OCI-LY7 (cell line): ENCODE results near the gene FERMT3. TPM values are rescaled to one million over a fixed set of nuclear protein-coding genes. Genes with fewer than 3 reads are reported as not detected.

Experiments
- BruUV-seq: library from RNA; stranded (reverse); fragments of 400-500 nt; replicated peaks from 2 replicates; lab custom pipeline; 2021; lab: Mats Ljungman, UMichigan
- CTCF ChIA-PET: fragments of 300-600 bp; sonication (Branson Sonifier 250); formaldehyde crosslinking; loops from one replicate; lab custom pipeline; 2022; ENCODE audit warnings: antibody characterized with exemption; ENCODE audit not compliant: unreplicated experiment; lab: Charles Lee
- POLR2A ChIA-PET: fragments of 300-600 bp; sonication (Branson Sonifier 250); formaldehyde crosslinking; loops from one replicate; lab custom pipeline; 2022; ENCODE audit warnings: antibody characterized with exemption; lab: Charles Lee
- DNase-seq: peaks from one replicate; pipeline ENCODE4 v3.0.0-alpha.2; 2015; ENCODE audit warnings: low spot score
- H2AFZ ChIP-seq: fragments of 200-600 bp; sonication (generic), shearing (Covaris generic); 2 replicates; pipeline ENCODE4 v1.6.1; 2014; ENCODE audit warnings: mild to moderate bottlenecking, antibody characterized with exemption, low read length, moderate library complexity
- H3K27ac ChIP-seq: fragments of 200-600 bp; sonication (generic); 2 replicates; pipeline ENCODE4 v1.5.1; 2014; ENCODE audit warnings: mixed run types, low read depth, mild to moderate bottlenecking, moderate library complexity, low read length, inconsistent platforms; ENCODE audit not compliant: poor library complexity, severe bottlenecking
- H3K36me3 ChIP-seq: fragments of 200-600 bp; sonication (generic); 2 replicates; pipeline ENCODE4 v1.6.1; 2014; ENCODE audit warnings: mild to moderate bottlenecking, antibody characterized with exemption, low read length, moderate library complexity, mixed read lengths; ENCODE audit not compliant: insufficient read depth
- H3K4me1 ChIP-seq: fragments of 200-600 bp; sonication (generic); 2 replicates; pipeline ENCODE4 v1.5.1; 2014; ENCODE audit warnings: mild to moderate bottlenecking, low read length; ENCODE audit not compliant: insufficient read depth, poor library complexity, severe bottlenecking
- H3K4me2 ChIP-seq: fragments of 200-600 bp; sonication (generic); 2 replicates; pipeline ENCODE4 v1.6.1; 2014; ENCODE audit warnings: mild to moderate bottlenecking, low read length
- H3K4me3 ChIP-seq: fragments of 200-600 bp; sonication (generic); 2 replicates; pipeline ENCODE4 v1.5.1; 2014; ENCODE audit warnings: mild to moderate bottlenecking, low read depth, low read length; ENCODE audit not compliant: poor library complexity, severe bottlenecking
- H3K79me2 ChIP-seq: fragments of 200-600 bp; sonication (generic); 2 replicates; pipeline ENCODE4 v1.6.1; 2016; ENCODE audit warnings: low read depth, mild to moderate bottlenecking, low read length, moderate library complexity, mixed read lengths; ENCODE audit not compliant: insufficient read depth
- H3K9me2 ChIP-seq: fragments of 200-600 bp; sonication (generic); 2 replicates; pipeline ENCODE4 v1.6.1; 2016; ENCODE audit warnings: mild to moderate bottlenecking, low read length, mixed read lengths; ENCODE audit not compliant: insufficient read depth
- H3K9me3 ChIP-seq: fragments of 200-600 bp; sonication (generic); 2 replicates; pipeline ENCODE4 v1.6.1; 2014; ENCODE audit warnings: mild to moderate bottlenecking, mixed run types, low read length, mixed read lengths
- H4K20me1 ChIP-seq: fragments of 200-600 bp; sonication (generic); 2 replicates; pipeline ENCODE4 v1.6.1; 2014; ENCODE audit warnings: mild to moderate bottlenecking, antibody characterized with exemption, low read length, moderate library complexity, mixed read lengths; ENCODE audit not compliant: insufficient read depth
- CTCF ChIP-seq: fragments of 200-600 bp; sonication (generic); conservative IDR thresholded peaks from 2 replicates; pipeline ENCODE4 v1.5.1; 2014; ENCODE audit warnings: mild to moderate bottlenecking, antibody characterized with exemption, low read length, moderate library complexity, mixed read lengths
- EZH2phosphoT487 ChIP-seq: fragments of 200-600 bp; sonication (generic); IDR thresholded peaks from 2 replicates; pipeline ENCODE4 v1.6.1; 2018; ENCODE audit warnings: low read depth, borderline replicate concordance, mild to moderate bottlenecking, mixed run types, antibody characterized with exemption, low read length, moderate library complexity, mixed read lengths
- intact Hi-C: fragments of 100-400 bp; cut with micrococcal nuclease; formaldehyde crosslinking; loops from one replicate; pipeline ENCODE4 v1.10.0; 2022; ENCODE audit not compliant: unreplicated experiment
- total RNA-seq, 2 experiments: library from RNA; depleted of rRNA in 1 of 2; stranded (reverse); fragments of >200 nt in 1 of 2; shearing (Covaris generic) in 1 of 2; gene quantifications; 2 replicates each; pipeline ENCODE4 v1.2.3, GENCODE V29; 2014 to 2022

The FERMT3 gene
- total RNA-seq, 2 experiments from 2014 or later, result 120 to 201 TPM

- BruUV-seq, result no TSS peak
- Histone ChIP-seq H3K4me3 (no peak overlapping the region), H3K4me2 (no peak overlapping the region), H4K20me1 (no peaks in the 10 kb centered on the region; the same call in 1 of the 2 replicates), H3K9me3 (no peaks in the 10 kb centered on the region), H3K4me1 (peaks cover 4% of the 10 kb centered on the region), H3K79me2 (no peaks in the 10 kb centered on the region), H3K9me2 (no peaks in the 10 kb centered on the region), H3K36me3 (peaks cover 79% of the 10 kb centered on the region), H3K27ac (no peak overlapping the region), H2AFZ (no peak overlapping the region)
- POLR2A ChIA-PET, result no interaction called here
- CTCF ChIA-PET, result no interaction called here
- intact Hi-C loops, result no loop called here
- no peak for DNase-seq
- TF ChIP-seq EZH2phosphoT487 (no peak), CTCF (no peak)
Observed at GRCh38 chr11:64219755-64220154, 13.2 kb downstream of the FERMT3 start.

- no peak for DNase-seq
- TF ChIP-seq CTCF (no peak), EZH2phosphoT487 (no peak)
- Histone ChIP-seq H2AFZ (no peak overlapping the region), H4K20me1 (no peaks in the 10 kb centered on the region; the same call in 1 of the 2 replicates), H3K79me2 (no peaks in the 10 kb centered on the region), H3K36me3 (peaks cover 78% of the 10 kb centered on the region), H3K27ac (no peak overlapping the region), H3K4me3 (no peak overlapping the region), H3K4me1 (peaks cover 4% of the 10 kb centered on the region), H3K4me2 (no peak overlapping the region), H3K9me3 (no peaks in the 10 kb centered on the region), H3K9me2 (no peaks in the 10 kb centered on the region)
- intact Hi-C loops, result no loop called here
- ChIA-PET POLR2A (no interaction called here), CTCF (no interaction called here)
- BruUV-seq, result no TSS peak
Observed at GRCh38 chr11:64220271-64220670, 13.8 kb downstream of the FERMT3 start.

GRCh38 chr11:64220798-64221197 lies 14.3 kb downstream of the FERMT3 start:
- H2AFZ ChIP-seq, result no peak overlapping the region
- H3K4me1 ChIP-seq, result peaks cover 7% of the 10 kb centered on the region
- intact Hi-C loops, result no loop called here
- H3K79me2 ChIP-seq, result no peaks in the 10 kb centered on the region
- TF ChIP-seq CTCF, result no peak
- TF ChIP-seq EZH2phosphoT487, result no peak
- no peaks in the 10 kb centered on the region; the same call in 1 of the 2 replicates for H4K20me1 ChIP-seq
- ChIA-PET POLR2A (interaction anchor here (1.0 kb wide), 1 partner anchor 14 kb away, joined by 3 read pairs; the partner anchor contains the start of gene FERMT3), CTCF (no interaction called here)
- H3K9me3 ChIP-seq, result no peaks in the 10 kb centered on the region
- DNase-seq, result no peak
- no TSS peak for BruUV-seq
- H3K9me2 ChIP-seq, result no peaks in the 10 kb centered on the region
- peaks cover 73% of the 10 kb centered on the region for H3K36me3 ChIP-seq
- no peak overlapping the region for H3K4me2 ChIP-seq
- no peak overlapping the region for H3K4me3 ChIP-seq
- no peak overlapping the region for H3K27ac ChIP-seq
